ENCODE measurements around the gene PAPSS2.

Gene PAPSS2

DNA sequence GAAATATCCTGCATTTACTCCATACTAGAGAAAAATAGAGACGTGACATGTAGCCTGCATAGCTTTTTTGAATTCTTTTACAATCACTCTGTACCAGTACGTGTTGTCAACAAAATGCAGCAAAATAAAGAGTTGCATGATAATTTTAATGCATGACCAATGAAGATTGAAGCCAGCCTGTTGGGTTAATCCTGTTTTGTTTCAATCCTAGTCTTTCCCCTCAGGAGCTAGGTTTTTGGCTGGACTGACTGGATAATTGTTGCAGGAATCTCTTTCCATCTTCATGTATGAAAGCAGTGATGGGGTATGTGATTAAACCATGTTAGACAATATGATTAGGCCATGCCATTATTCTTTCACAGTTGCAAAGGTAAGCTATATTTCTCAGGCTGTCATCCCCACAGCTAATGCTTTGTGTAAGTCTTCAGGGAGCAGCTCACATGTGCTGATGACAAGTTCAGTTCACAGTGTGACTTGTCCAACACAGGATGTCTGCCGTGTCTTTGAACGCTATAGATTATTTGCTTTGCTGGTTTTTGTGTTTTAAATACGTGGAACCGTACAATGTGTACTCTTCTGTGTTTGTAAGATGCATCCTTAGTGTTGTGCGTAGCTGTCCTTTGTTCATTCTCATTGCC, 24.4 kb downstream of the PAPSS2 start:
- in situ Hi-C loops (cut with HindIII; ENCODE audit: low pct_unique_long_range_greater_than_20kb, low sequenced_read_pairs) = no loop called here
- TF ChIP-seq JUND (IDR thresholded peaks at IDR 0.05; ENCODE audit: low read depth) = no peak
- DNase-seq (ENCODE audit: low read depth in 1 of 2, low spot score in 1 of 2) = no peak

DNA sequence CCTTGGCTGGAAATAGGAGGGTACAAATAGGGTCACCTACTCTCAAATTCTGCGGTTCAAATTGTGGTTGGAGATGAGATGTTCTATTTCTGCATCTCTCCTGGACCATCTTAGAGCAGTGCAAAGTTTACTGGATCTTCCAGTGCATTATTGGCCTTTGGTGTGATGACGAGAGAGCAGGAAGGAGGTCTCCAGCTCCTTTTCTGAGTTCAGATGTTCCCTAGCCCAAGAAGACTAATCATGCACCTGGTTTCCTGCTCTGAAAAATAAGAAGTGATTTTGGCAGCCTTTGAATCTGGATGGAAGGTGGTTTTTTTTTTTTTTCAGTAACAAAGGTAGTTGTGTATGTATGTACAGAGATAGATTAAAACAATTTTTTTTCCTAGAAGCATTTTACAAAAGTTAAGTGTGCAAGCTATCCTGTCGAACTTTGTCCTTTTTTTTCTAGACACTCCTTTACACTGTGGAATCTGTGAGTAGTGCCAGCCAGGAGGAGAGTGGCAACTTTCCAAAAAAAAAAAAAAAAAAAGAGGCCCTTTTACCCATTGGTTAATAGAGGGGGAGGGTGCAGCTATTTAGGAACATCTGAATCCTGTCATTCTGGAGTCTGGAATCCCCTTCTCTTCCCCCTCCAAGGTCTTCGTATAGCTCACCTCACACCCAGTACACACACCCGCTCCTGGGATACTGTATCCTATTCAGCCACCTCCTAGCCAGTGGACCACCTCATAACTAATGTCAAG, 26.3 kb downstream of the PAPSS2 start:
- DNase-seq (ENCODE audit: low read depth in 1 of 2, low spot score in 1 of 2) = no peak
- TF ChIP-seq JUND (IDR thresholded peaks at IDR 0.05; ENCODE audit: low read depth) = no peak
- in situ Hi-C loops (cut with HindIII; ENCODE audit: low pct_unique_long_range_greater_than_20kb, low sequenced_read_pairs) = no loop called here

DNA sequence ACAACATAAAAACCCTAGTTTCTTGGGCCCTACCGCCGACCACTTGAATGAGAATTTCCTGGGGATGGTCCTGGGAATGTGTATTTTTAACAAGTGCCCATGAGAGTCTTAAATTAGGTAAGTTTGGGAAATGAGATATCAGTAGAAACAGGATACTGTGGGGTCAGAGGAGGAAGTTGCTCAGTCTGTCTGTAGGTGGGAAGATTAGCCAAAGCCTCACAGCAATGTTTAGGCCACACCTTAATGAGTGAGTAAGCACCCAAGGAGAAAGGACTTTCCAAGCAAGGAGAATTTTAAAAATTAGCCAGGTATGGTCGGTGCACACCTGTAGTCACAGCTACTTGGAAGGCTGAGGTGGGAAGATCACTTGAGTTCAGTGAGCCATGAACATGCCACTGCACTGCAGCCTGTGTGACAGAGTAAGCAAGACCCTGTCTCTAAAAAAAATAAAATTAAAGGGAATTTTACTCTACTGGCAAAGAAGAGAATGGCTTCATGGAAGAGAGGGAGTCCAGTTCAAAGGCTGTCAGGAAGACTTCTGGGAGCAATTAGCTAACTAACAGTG, 31.9 kb downstream of the PAPSS2 start:
- in situ Hi-C loops (cut with HindIII; ENCODE audit: low pct_unique_long_range_greater_than_20kb, low sequenced_read_pairs) = no loop called here
- no peak for DNase-seq (ENCODE audit: low read depth in 1 of 2, low spot score in 1 of 2)
- no peak for TF ChIP-seq JUND (IDR thresholded peaks at IDR 0.05; ENCODE audit: low read depth)

- in situ Hi-C loops (cut with HindIII; ENCODE audit: low pct_unique_long_range_greater_than_20kb, low sequenced_read_pairs) = no loop called here
- TF ChIP-seq JUND (IDR thresholded peaks at IDR 0.05; ENCODE audit: low read depth) = no peak
- DNase-seq (ENCODE audit: low read depth in 1 of 2, low spot score in 1 of 2) = no peak
Measured at GRCh38 chr10:87692956-87693484, 33.3 kb downstream of the PAPSS2 start.

DNA sequence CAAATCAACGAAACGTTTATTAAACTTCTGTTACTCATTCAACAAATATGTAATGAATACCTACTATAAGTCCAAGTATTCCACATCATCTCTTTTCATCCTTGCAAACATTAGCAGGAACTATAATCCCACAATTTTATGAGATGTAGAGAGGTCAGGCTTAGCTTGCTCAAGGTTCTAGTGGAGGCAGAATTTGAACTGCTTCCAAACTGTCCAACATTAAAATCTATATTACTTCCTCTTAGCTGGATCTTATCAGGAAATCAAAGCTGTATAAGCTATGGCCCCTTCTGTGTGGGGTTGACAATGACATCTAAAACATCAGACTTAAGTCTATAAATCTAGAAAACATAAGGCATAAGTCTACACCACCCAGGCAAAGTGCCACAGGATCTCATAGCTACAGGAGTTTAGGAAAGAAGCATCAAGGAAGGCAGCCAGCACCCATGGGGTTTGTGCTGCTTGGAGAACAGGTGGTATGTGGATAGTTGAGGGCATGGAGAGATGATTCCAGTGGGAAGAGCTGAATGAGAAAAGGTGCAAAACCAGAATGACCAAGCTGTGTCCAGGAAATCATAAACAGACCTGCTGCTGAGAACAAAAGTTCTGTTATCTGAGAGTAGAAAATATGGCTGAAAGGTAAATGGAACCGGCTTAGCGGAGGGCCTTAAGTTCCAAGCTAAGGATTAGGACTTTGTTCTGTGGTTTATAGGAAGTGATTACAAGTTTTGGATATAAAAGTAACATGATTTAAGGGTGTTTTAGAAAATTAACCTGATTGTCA, 34.5 kb downstream of the PAPSS2 start:
- in situ Hi-C loops (cut with HindIII; ENCODE audit: low pct_unique_long_range_greater_than_20kb, low sequenced_read_pairs) = no loop called here
- TF ChIP-seq JUND (IDR thresholded peaks at IDR 0.05; ENCODE audit: low read depth) = no peak
- peak in 1 of 2 experiments; percentile 44 for DNase-seq (ENCODE audit: low read depth in 1 of 2, low spot score in 1 of 2)

DNA sequence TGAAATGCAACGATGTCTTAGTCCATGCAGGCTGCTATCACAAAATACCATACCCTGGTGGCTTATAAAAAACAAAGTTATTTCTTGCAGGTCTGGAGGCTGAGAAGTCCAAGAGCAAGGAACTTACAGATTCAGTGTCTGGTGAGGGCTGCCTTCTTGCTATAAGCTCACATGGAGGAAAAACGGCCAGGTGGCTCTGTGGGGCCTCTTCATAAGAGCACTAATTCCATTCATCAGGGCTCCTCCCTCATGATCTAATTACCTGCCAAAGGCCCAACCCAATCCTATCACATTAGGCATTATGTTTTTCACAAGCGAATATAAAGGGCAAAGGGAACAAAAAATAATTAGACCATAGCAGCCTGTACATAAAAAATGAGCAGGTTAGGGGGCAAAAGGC, 35.4 kb downstream of the PAPSS2 start:
- in situ Hi-C loops (cut with HindIII; ENCODE audit: low pct_unique_long_range_greater_than_20kb, low sequenced_read_pairs) = no loop called here
- TF ChIP-seq JUND (IDR thresholded peaks at IDR 0.05; ENCODE audit: low read depth) = no peak
- no peak for DNase-seq (ENCODE audit: low read depth in 1 of 2, low spot score in 1 of 2)

DNA sequence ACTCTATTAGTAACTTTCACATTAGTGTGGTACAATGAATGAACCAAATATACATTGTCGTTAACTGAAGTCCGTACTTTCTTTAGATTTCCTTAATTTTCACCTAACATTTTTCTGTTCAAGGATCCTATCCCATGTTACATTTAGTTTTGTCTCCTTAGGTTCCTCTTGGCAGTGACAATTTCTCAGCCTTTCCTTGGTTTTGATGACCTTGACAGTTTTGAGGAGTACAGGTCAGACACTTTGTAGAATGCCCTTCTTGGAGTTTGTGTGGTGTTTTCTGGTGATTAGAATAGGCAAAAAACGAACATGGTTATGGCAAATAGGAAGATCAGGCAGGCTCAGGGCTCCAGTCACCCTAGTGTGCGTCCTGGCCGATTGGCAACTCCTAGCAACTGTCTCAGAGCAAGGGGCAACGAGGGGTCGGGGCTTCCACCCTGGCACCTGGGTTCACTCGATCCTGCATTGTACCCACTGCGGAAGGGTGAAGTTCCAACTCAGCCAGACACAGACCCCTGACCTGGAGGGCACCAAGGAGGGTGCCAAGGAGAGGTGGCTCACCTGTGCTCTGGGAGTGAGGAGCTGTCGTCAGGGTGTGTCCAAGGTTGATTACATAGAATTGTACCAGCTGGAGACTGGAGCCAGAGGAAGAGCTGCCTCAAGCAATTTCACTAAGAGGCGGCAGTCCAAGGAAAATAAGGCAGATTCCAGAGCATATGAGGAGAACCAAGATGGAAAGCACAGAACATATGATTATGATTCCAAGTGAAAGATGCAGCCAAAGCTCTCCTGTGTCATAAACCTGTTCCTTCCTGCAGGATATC, 37.5 kb downstream of the PAPSS2 start:
- no peak for TF ChIP-seq JUND (IDR thresholded peaks at IDR 0.05; ENCODE audit: low read depth)
- in situ Hi-C loops (cut with HindIII; ENCODE audit: low pct_unique_long_range_greater_than_20kb, low sequenced_read_pairs) = no loop called here
- DNase-seq (ENCODE audit: low read depth in 1 of 2, low spot score in 1 of 2) = no peak

DNA sequence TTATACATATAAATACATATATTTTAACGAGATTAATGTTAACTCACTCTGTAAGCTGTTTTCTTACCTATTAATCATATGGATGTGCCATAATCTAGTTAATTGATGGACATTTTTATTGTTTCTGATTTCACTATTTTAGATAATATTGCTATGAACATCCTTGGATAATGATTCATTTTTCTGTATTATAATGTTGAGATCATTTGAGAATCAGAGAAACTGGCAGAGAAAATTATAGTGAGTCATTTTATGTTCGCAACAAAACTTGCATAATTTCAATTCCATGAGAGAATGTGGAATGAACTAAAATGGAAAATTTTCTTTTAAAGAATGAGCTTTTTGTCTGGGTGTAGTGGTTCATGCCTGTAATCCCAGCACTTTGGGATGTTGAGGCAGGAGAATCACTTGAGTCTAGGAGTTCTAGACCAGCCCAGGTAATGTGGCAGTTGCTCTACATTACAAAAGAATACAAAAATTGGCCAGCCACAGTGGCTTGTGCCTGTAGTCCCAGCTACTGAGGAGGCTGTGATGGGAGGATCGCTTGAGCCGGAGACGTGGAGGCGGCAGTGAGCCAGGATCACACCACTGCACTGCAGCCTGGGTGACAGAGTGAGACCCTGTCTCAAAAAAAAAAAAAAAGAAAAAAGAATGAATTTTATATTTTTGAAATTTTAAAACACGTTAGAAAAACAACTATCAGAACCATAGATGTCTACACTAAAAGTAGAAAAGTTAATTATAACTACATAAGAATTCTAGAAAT, 40.5 kb downstream of the PAPSS2 start:
- in situ Hi-C loops (cut with HindIII; ENCODE audit: low pct_unique_long_range_greater_than_20kb, low sequenced_read_pairs) = no loop called here
- no peak for DNase-seq (ENCODE audit: low read depth in 1 of 2, low spot score in 1 of 2)
- no peak for TF ChIP-seq JUND (IDR thresholded peaks at IDR 0.05; ENCODE audit: low read depth)

- in situ Hi-C loops (cut with HindIII; ENCODE audit: low pct_unique_long_range_greater_than_20kb, low sequenced_read_pairs) = no loop called here
- no peak for TF ChIP-seq JUND (IDR thresholded peaks at IDR 0.05; ENCODE audit: low read depth)
- no peak for DNase-seq (ENCODE audit: low read depth in 1 of 2, low spot score in 1 of 2)
Measured at GRCh38 chr10:87702260-87702972, 42.7 kb downstream of the PAPSS2 start.

DNA sequence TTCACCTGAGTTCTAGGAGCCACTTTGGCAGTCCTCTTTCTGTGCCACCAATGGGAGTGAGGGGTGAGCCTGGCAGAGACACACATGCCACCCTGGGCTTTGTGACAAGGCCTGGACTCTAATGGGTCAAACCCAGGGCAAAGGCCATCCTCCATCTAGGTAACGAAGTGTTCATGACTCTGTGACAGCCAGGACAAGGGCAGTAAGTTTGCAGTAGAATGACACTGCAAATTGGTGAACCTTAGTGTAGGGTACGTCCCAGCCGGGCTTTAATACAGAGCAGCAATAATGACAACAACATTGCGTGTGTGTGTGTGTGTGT, 43.3 kb downstream of the PAPSS2 start:
- TF ChIP-seq JUND (IDR thresholded peaks at IDR 0.05; ENCODE audit: low read depth) = no peak
- in situ Hi-C loops (cut with HindIII; ENCODE audit: low pct_unique_long_range_greater_than_20kb, low sequenced_read_pairs) = no loop called here
- no peak for DNase-seq (ENCODE audit: low read depth in 1 of 2, low spot score in 1 of 2)

DNA sequence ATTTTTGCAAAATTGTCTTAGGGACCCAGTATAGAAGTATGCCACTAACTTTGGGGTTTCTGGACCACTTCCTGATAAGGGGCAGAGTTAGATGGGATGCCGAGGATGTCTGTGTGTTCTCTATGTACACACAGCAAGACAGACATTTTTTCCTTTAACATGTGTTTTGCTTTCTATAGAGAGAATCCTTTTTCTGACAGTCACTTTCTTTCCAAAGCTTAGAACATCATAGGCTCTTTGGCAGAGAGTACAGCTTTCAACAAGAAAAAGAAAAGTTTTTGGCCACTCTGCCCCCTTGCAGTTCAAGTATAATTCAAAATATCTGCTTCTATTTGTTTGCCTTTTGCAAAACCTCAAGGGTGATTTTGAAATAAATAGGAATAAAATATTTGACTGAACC, 44.1 kb downstream of the PAPSS2 start:
- no peak for DNase-seq (ENCODE audit: low read depth in 1 of 2, low spot score in 1 of 2)
- in situ Hi-C loops (cut with HindIII; ENCODE audit: low pct_unique_long_range_greater_than_20kb, low sequenced_read_pairs) = no loop called here
- TF ChIP-seq JUND (IDR thresholded peaks at IDR 0.05; ENCODE audit: low read depth) = no peak

All from T47D (cell line).